ENCODE results near the gene DOCK7. TPM values are rescaled to one million over a fixed set of nuclear protein-coding genes. Genes with fewer than 3 reads are reported as not detected.

DOCK7 gene
- total and polyA plus RNA-seq, 2 of the 13 experiments (the other 11 are each of a cell fraction or from before 2014, with no cell fraction given), result 45.7 to 67.2 TPM

- no peak for TF ChIP-seq ZNF142 (CRISPR knock-in tag; IDR thresholded peaks at IDR 0.05)
- TF ChIP-seq ZNF530 (CRISPR knock-in tag; IDR thresholded peaks at IDR 0.05; ENCODE audit: low read depth), result no peak
- TF ChIP-seq IRX3 (CRISPR knock-in tag; IDR thresholded peaks at IDR 0.05; ENCODE audit: borderline replicate concordance, low read depth), result no peak
- no peak for TF ChIP-seq LCORL (IDR thresholded peaks at IDR 0.05)
- TF ChIP-seq LCORL (CRISPR knock-in tag; IDR thresholded peaks at IDR 0.05), result no peak
- TF ChIP-seq HNF4A (CRISPR knock-in tag; IDR thresholded peaks at IDR 0.05), result no peak
- no peak for TF ChIP-seq JUNB (CRISPR knock-in tag; IDR thresholded peaks at IDR 0.05; ENCODE audit: borderline replicate concordance)
Measured at GRCh38 chr1:62428351-62428750, 259.8 kb downstream of the DOCK7 start (continued).

GRCh38 chr1:62426794-62427193 lies 261.4 kb downstream of the DOCK7 start:
- Histone ChIP-seq H3K79me2 (ENCODE audit: insufficient read depth, low read length) (no peaks in the 10 kb centered on the region), H3K4me2 (ENCODE audit: low read depth, low read length) (no peak overlapping the region), H3K4me3 (replicated peaks in 1 of 3; ENCODE audit: insufficient read depth in 1 of 3, low read depth in 2 of 3, low read length in 3 of 3) (no peak overlapping the region), H3K36me3 (replicated peaks in 1 of 2; ENCODE audit: control insufficient read depth in 1 of 2, insufficient read depth in 2 of 2, low read length in 2 of 2) (no peaks in the 10 kb centered on the region), H2AFZ (ENCODE audit: low read length) (no peak overlapping the region), H3K4me1 (ENCODE audit: insufficient read depth, low read length) (peaks cover 37% of the 10 kb centered on the region), H4K20me1 (ENCODE audit: insufficient read depth, low read length) (no peaks in the 10 kb centered on the region), H3K9me3 (ENCODE audit: low read length) (no peaks in the 10 kb centered on the region), H3K9ac (ENCODE audit: insufficient read depth, low read depth, low read length) (no peak overlapping the region), H3K27ac (ENCODE audit: extremely low read length, insufficient read depth, low read length) (no peak overlapping the region), H3K27me3 (ENCODE audit: control insufficient read depth in 1 of 2, insufficient read depth in 2 of 2, low read length in 2 of 2) (no peaks in the 10 kb centered on the region)
- in situ Hi-C loops (cut with HindIII; ENCODE audit: extremely low pct_ligation_motif_present, low pct_unique_long_range_greater_than_20kb) (no loop called here), intact Hi-C loops (cut with micrococcal nuclease; ENCODE audit: unreplicated experiment) (no loop called here)
- ChIA-PET CTCF (ENCODE audit: low intra/inter-chr PET ratio, low total read pairs) (no interaction called here), POLR2A (interaction anchor here (5.1 kb wide), 1 partner anchor 9 kb away, joined by 97 read pairs; the partner anchor contains the start of gene USP1)
- DNase-seq (ENCODE audit: low spot score) (no peak), ATAC-seq (no peak), FAIRE-seq (no peak)
- TF ChIP-seq TSC22D2 (CRISPR knock-in tag; IDR thresholded peaks at IDR 0.05; ENCODE audit: borderline replicate concordance) (no peak), ZNF121 (CRISPR knock-in tag; IDR thresholded peaks at IDR 0.05) (peak; percentile 79)
- WGBS (ENCODE audit: low lambda C conversion rate), result 93% methylated on average over 1 of the region's 1 CpG
- no TSS peak for BruUV-seq (replicated peaks)

All from HepG2 (cell line).